ENCODE data around the gene ADGRL3.

GRCh38 chr4:61461956-61462355, 261.8 kb downstream of the ADGRL3 start:
- TF ChIP-seq CTCF (IDR thresholded peaks at IDR 0.05) (no peak), POLR2A (IDR thresholded peaks at IDR 0.05) (no peak), POLR2AphosphoS5 (IDR thresholded peaks at IDR 0.05) (no peak)

Data from suprapubic skin (tissue), 4 donors.